Brain pericyte (primary cell): ENCODE data around the gene MED25.

ENCODE experiments used
- DNase-seq: peaks from one replicate; pipeline ENCODE4 v3.0.0-alpha.2; 2012; ENCODE audit warnings: low read depth, low spot score

The MED25 gene

GRCh38 chr19:49817964-49818648 lies at the start of gene MED25:
MED25 (plus strand) TSS chr19:49818289; CDS start chr19:49818342, 53 bp downstream.
- DNase-seq, result peak; percentile 70

DNA sequence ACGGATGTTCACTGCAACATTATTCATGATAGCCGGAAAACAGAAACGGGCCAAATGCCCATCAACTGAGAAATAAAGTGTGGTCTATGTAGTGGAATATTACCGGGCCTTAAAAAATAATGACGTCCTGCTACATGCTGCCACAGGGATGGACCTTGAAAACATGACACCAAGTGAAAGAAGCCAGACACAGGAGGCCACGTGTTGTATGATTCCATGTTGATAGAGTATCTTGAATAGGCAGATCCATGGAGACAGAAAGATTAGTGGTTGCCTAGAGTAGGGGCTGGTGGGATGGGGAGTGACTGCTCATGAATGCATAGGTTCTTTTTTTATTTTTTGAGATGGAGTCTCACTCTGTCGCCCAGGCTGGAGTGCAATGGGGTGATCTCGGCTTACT lies 47.6 kb upstream of the MED25 start:
- no peak for DNase-seq

GRCh38 chr19:49771674-49772139 lies 46.4 kb upstream of the MED25 start:
- no peak for DNase-seq

- no peak for DNase-seq
These were observed 45.1 kb upstream of the MED25 start for GRCh38 chr19:49772850-49773432.

DNA sequence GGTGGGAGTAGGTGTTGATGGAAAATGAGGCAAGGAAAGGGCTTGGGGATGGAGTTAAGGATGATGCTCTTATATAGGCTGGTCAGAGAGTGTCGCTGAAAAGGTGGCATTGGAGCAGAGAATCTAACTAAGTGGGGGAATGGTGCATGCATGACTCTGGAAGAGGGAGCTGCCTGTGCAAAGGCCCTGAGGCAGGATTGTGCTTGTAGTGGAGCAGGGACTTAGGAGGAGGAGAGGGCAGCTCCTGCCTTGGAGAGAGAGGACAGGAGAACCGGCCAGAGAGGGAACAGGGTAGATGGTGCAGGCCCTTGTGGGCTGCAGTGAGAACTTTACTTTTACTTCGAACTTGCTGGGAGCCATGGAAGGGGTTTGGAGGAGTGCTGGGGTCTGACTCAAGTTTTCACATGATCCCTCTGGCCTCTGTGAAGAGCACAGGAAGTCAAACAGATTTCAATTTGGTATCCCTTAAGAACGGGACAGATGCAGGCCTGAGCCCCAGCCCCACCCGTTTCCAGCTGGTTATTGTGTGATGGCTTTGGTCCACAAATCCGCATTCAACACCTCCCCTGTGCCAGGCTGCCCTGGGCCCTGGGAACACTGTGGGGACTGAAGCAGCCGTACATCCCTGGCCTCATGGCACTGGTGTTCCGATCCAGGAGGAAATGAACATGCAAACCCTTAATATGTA lies 44.3 kb upstream of the MED25 start:
- no peak for DNase-seq

GRCh38 chr19:49774969-49775368 lies 43.1 kb upstream of the MED25 start:
- no peak for DNase-seq

DNA sequence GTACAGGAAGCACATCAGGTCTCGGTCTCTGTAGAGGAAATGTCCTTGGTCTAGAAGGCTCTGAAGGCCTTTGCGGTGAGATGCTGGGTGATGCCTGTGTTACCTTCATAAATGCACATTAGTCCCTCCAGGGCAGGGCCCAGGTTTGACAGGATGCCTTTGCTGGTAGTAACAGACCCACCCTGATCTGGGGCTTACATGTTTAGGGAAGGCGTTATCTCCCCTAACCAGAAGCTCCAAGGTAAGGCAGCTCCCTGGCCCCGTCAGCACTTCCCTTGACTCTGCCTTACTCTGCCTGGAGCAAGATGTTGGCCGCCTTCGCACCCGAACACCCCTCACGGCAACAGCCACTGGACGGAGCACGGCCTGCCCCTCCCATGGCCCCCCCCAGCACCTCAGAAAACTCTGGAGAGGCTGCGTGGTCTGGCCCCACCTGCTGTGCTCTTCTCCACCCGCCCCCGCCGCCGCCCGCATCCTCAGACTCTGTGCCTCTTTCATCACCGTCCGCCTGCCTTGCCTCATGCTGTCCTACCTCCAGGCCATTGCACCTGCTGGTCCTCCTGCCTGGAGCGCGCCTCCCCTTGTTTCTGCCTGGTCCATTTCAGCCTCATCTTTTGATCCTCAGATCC lies 42.2 kb upstream of the MED25 start:
- no peak for DNase-seq

DNA sequence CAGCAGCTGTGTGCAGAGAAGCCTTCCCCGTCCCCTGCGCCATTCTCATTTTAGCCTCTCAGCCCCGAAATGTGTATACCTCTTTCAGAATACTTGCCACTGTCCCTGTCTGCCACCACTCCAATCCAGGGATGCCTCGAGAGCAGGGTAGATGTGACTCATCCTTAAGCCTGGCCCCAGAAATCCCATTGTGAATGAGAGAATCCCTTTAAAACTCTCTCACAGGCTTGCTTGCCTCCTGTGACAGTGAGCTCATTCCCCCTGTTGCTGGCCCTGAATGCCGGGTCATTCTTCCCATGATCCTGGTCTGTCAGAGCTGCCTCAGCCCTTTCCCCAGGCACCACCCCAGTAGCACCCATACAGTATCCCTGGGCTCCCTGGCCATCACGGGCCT lies 41.7 kb upstream of the MED25 start:
- DNase-seq, result no peak

- no peak for DNase-seq
These were observed 38.1 kb upstream of the MED25 start for GRCh38 chr19:49779731-49780555.

DNA sequence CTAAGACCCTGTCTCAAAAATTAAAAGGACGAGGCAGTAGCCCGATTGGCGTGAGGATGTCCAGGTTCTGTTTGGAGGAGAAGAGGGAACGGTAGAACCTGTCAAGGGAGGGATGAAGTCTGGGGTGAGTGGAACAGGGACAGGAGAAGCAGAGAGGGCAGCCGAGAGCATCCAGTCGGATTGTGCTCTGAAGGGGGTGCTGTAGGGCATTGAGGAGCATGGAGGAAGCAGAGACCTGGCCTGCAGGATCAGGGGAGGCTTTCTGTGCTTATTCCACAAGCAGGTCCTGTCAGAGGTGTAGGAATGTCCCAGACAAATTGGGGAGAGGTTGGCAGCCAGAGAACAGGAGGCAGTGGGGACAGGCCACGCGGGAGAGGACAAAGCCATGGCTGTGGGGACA lies 37.2 kb upstream of the MED25 start:
- no peak for DNase-seq

DNA sequence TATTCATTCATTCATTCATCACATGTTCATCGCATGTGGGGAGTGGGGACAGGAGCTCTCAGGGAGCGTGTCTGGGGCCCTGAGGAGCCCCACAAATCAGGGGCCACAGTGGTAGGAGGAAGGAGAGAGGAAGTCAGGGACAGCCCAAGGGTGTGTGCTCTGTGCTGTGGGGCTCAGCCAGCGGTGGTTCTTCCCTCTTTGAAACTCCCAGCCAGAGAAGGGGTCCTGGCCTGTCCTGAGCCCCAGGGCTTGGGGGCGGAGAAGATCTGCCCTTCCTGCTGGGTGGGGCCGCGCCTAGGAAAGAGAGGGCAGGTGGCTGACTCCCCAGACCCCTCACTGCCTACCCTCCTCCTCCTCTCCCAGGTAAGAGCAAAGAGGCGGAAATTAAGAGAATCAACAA lies 36.7 kb upstream of the MED25 start:
- DNase-seq, result no peak

DNA sequence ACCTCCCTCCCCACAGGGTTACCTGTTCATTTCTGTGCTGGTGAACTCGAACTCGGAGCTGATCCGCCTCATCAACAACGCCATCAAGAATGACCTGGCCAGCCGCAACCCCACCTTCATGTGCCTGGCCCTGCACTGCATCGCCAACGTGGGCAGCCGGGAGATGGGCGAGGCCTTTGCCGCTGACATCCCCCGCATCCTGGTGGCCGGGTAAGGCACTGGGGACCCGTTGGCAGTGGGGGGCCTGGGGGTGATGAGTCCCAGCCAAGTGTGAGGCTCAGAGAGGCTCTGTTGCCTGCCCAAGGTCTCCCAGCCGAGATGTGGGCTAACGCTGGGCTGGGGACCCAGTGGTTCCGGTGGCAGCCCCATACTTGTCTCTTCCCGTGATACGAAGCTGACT lies 35.6 kb upstream of the MED25 start:
- no peak for DNase-seq

- DNase-seq, result no peak
These were observed 31.7 kb upstream of the MED25 start for GRCh38 chr19:49786376-49786820.

GRCh38 chr19:49787746-49788145 lies 30.3 kb upstream of the MED25 start:
- DNase-seq, result no peak

- no peak for DNase-seq
These were observed 29.2 kb upstream of the MED25 start for GRCh38 chr19:49788857-49789256.

DNA sequence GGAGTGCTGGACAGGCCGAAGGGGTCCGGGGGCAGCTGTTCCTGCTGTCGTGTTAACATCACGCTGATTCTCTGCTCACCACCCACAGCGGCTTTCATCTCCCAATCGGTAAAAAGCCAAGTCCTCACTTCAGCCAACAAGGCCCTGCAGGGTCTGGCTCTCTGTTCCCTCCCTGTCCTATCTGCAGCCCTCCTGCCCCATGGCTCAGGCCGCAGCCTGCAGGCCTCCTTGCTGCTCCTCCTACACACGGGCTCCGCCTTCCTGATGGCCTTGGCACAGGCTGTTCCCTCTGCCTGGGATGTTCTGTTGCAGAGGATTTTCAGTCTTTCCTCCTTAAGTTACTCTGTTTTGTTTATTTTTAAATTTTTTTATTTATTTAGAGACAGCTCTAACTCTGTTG lies 27.2 kb upstream of the MED25 start:
- no peak for DNase-seq

DNA sequence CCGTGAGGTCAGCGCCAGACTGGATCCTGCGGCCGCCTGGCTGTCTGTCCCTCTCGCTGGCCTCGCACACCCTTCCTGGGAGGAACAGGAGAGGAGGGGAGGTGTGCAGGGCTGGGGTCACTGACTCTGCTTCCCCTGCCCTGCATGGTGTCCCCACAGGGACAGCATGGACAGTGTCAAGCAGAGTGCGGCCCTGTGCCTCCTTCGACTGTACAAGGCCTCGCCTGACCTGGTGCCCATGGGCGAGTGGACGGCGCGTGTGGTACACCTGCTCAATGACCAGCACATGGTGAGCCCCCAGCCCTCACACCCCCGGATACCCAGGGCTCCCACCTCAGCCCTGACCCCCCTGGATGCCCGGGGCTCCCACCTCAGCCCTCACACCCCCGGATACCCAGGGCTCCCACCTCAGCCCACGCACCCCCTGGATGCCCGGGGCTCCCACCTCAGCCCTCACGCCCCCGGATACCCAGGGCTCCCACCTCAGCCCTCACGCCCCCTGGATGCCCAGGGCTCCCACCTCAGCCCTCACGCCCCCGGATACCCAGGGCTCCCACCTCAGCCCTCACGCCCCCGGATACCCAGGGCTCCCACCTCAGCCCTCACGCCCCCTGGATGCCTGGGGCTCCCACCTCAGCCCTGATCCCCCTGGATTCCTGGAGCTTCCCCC lies 26.2 kb upstream of the MED25 start:
- DNase-seq, result no peak

DNA sequence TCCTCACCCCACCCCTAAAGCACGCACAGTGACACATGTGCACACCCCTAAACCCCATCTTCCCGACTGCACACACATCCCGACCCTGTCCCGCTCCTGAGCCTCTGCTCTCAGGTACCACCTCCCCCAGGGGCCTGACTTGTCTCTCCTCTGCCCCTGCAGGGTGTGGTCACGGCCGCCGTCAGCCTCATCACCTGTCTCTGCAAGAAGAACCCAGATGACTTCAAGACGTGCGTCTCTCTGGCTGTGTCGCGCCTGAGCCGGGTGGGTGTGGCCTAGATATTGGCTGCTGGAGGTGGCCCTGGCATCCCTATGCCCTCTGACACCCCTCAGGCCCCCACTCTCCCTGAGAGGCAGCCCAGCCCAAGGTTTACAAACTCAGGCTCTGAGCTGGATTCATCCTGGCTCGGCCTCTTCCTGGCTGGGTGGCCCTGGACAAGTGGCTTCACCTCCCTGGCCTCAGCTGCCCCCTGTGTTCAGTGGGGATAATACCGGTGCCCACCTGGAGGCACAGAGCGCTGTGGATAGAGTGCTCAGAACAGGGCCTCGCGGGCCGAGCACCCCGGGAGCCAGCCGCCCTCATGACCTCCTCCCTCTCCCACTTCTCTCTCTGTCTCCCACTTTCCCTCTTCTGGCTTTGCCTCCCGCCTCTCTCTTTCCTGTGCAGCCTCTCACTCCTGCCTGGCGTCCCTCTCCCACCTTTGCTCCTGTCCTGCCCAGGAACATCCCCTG lies 25.1 kb upstream of the MED25 start:
- DNase-seq, result no peak

DNA sequence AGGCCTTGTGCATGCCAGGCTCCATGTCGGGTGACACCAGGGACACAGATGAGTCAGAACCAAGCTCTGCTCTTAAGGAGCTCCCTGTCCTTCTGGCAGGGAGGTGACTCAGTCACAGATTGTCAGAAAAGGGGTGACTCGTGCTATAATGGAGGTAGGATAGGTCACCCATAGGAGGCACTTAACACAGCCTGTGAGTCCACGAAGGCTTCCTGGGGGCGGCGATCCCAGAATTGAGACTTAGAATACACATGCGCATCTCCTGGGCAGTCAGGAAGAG lies 24.6 kb upstream of the MED25 start:
- no peak for DNase-seq

DNA sequence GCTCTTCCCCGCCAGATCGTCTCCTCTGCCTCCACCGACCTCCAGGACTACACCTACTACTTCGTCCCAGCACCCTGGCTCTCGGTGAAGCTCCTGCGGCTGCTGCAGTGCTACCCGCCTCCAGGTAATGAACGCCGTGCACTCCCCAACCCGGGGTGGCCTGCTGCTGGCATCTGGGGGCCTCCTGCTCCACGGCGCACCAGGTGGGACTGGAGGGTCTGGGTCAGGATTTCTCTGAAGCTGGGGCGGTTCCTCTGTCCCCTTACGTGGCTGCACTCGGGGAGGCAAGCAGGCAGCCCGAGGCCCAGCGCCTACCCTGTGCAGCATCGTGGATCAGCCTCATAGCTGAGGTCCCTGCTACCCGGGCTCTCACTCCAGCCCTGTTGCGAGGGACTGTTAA lies 22.5 kb upstream of the MED25 start:
- DNase-seq, result no peak

DNA sequence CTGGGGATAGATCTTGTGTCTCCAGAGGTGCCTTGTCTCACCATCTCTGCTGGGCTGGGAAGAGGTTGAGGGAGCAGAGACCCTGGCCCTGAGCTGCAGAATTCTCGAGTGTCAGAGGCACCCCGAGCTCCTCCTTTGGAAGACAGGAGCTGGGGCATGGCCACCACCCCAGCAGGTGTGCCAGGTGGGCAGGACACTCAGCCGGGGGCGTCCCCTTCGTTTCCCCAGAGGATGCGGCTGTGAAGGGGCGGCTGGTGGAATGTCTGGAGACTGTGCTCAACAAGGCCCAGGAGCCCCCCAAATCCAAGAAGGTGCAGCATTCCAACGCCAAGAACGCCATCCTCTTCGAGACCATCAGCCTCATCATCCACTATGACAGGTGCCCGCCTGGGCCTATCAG lies 19.5 kb upstream of the MED25 start:
- no peak for DNase-seq
